ENCODE measurements around the gene IGF2BP2. TPM values are rescaled to one million over a fixed set of nuclear protein-coding genes. Genes with fewer than 3 reads are reported as not detected.
A peak's percentile ranks its signal among the peaks of the same experiment; 100 is the strongest.

Gene IGF2BP2
- total RNA-seq, 1 donor from 2014 or later, result 2.9 TPM

- Histone ChIP-seq H3K4me1 (peaks cover 0 to 2% of the 10 kb centered on the region in 2 donors), H3K4me3 (peak overlapping the region in 1 of 2 donors; percentile 32), H3K27me3 (no peaks in the 10 kb centered on the region), H3K27ac (no peak overlapping the region), H3K9me3 (peaks cover 2 to 4% of the 10 kb centered on the region in 2 donors), H3K36me3 (no peaks in the 10 kb centered on the region)
- intact Hi-C loops (cut with DNase I), result loop anchor here (2.0 kb wide), 1 partner anchor 77 kb away; no protein-coding TSS in a partner anchor
- no peak for TF ChIP-seq CTCF (IDR thresholded peaks at IDR 0.05)
- DNase-seq (ENCODE audit: low spot score in 2 of 2), result no peak
These were observed 64.8 kb downstream of the IGF2BP2 start for GRCh38 chr3:185760088-185760487.

DNA sequence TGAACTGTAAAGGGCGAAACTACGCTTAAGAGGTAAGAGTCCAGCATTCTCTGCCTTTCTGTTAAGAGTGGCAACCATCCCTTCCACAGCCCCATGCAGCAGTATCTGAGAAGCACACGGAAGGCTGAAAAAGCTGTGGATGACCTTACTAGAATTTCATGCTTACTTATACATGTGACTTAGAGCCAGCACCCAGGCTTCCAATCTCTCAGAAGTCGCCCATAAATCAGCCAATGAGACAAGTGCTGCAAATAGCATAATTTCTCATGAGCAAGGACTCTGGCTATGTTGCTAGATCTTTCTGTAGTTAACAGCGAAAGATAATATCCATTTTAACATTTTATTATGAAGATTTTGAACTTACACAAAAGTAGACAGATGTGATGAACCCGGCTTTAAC lies 65.3 kb downstream of the IGF2BP2 start:
- Histone ChIP-seq H3K27ac (no peak overlapping the region), H3K4me3 (no peak overlapping the region), H3K4me1 (no peaks in the 10 kb centered on the region), H3K27me3 (no peaks in the 10 kb centered on the region), H3K36me3 (no peaks in the 10 kb centered on the region), H3K9me3 (peaks cover 4 to 8% of the 10 kb centered on the region in 2 donors)
- intact Hi-C loops (cut with DNase I), result no loop called here
- no peak for TF ChIP-seq CTCF (IDR thresholded peaks at IDR 0.05)
- DNase-seq (ENCODE audit: low spot score in 2 of 2), result no peak

DNA sequence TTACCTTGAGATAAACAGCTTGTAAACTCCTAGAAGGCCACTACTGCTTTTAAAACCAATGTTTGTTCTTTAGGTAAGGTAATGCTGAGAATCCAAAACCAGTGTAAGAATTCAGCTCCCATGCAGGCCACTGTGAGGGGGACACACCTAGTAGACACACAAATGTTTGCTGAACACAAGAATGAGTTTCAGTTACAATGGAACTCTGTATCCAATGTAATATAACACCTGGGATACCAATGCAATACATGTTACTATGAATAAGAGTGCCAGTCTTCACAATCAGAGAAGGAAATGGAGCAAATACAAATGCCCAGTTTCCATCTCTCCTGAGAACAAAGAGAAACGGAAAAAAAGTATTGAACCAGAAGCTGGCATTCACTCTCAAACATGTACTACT lies 65.9 kb downstream of the IGF2BP2 start:
- DNase-seq (ENCODE audit: low spot score in 2 of 2), result no peak
- Histone ChIP-seq H3K27me3 (no peaks in the 10 kb centered on the region), H3K36me3 (no peaks in the 10 kb centered on the region), H3K27ac (no peak overlapping the region), H3K9me3 (peaks cover 4 to 8% of the 10 kb centered on the region in 2 donors), H3K4me1 (no peaks in the 10 kb centered on the region), H3K4me3 (no peak overlapping the region)
- no peak for TF ChIP-seq CTCF (IDR thresholded peaks at IDR 0.05)
- intact Hi-C loops (cut with DNase I), result no loop called here

GRCh38 chr3:185757176-185757575 lies 67.7 kb downstream of the IGF2BP2 start:
- H3K4me1 ChIP-seq, result no peaks in the 10 kb centered on the region
- H3K4me3 ChIP-seq, result no peak overlapping the region
- H3K27me3 ChIP-seq, result no peaks in the 10 kb centered on the region
- no peak for TF ChIP-seq CTCF (IDR thresholded peaks at IDR 0.05)
- peaks cover 4 to 8% of the 10 kb centered on the region in 2 donors for H3K9me3 ChIP-seq
- intact Hi-C loops (cut with DNase I), result no loop called here
- no peaks in the 10 kb centered on the region for H3K36me3 ChIP-seq
- H3K27ac ChIP-seq, result no peak overlapping the region
- no peak for DNase-seq (ENCODE audit: low spot score in 2 of 2)

DNA sequence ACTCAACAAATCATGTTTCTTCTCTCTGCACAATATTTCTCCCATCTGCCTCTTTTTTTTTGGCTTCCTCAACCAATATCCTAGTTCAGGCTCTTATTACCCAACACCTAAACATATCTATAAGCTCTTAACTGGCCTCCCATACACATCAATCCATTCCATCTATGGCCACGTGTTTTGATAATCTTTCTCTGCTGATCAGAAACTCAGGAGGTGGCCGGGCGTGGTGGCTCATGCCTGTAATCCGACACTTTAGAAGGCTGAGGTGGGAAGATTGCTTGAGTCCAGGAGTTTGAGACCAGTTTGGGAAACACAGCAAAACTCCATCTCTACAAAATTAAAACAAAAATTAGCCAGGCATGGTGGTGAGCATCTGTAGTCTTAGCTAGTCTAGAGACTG lies 68.4 kb downstream of the IGF2BP2 start:
- no peaks in the 10 kb centered on the region for H3K4me1 ChIP-seq
- DNase-seq (ENCODE audit: low spot score in 2 of 2), result no peak
- TF ChIP-seq CTCF (IDR thresholded peaks at IDR 0.05), result no peak
- intact Hi-C loops (cut with DNase I), result no loop called here
- no peak overlapping the region for H3K4me3 ChIP-seq
- no peak overlapping the region for H3K27ac ChIP-seq
- peaks cover 4 to 8% of the 10 kb centered on the region in 2 donors for H3K9me3 ChIP-seq
- H3K27me3 ChIP-seq, result no peaks in the 10 kb centered on the region
- no peaks in the 10 kb centered on the region for H3K36me3 ChIP-seq

DNA sequence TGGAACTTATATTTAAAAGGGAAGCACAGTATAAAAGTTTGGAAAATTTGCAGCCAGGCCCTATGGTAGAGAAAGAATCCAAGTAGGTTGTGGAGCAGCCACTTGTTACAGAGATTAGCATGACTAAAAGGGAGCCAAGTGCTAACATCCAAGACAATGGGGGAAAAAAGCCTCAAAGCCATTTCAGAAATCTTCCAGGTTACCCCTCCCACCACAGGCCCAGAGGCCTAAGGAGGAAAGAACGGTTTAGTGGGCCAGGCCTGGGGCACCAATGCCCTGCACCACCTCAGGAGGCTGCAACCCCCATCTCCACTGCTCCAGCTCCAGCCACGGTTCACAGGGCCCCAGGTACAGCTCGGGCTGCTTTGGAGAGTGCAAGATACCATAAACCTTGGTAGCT lies 69.9 kb downstream of the IGF2BP2 start:
- intact Hi-C loops (cut with DNase I), result no loop called here
- Histone ChIP-seq H3K27me3 (no peaks in the 10 kb centered on the region), H3K4me1 (no peaks in the 10 kb centered on the region), H3K27ac (no peak overlapping the region), H3K9me3 (peaks cover 4 to 8% of the 10 kb centered on the region in 2 donors), H3K4me3 (no peak overlapping the region), H3K36me3 (no peaks in the 10 kb centered on the region)
- no peak for DNase-seq (ENCODE audit: low spot score in 2 of 2)
- no peak for TF ChIP-seq CTCF (IDR thresholded peaks at IDR 0.05)
